Lung (tissue), 12 donors: Measurements from ENCODE around the gene KCNAB2. TPM values are rescaled to one million over a fixed set of nuclear protein-coding genes. Genes with fewer than 3 reads are reported as not detected.

Source experiments
- ATAC-seq: fragments of 200-7000 bp; cut with Tn5 transposase; one replicate; pipeline ENCODE4 v1.9.1; 2020; ENCODE audit warnings: moderate number of reproducible peaks; ENCODE audit not compliant: insufficient read depth, low FRiP score
- DNase-seq, 3 donors: peaks; one replicate each; pipeline ENCODE4 v3.0.0-alpha.2; 2013 to 2017
- H3K27ac ChIP-seq, 2 donors: one replicate each; pipeline ENCODE4 v1.5.1; 2013; ENCODE audit warnings: mild to moderate bottlenecking in 2 of 2, moderate library complexity in 2 of 2, control low read depth in 1 of 2, inconsistent platforms in 1 of 2, low read depth in 1 of 2, low read length in 1 of 2
- H3K27me3 ChIP-seq, 3 donors: one replicate each; pipeline ENCODE4 v1.5.1; 2013; ENCODE audit warnings: low read length in 2 of 3; ENCODE audit not compliant: control insufficient read depth in 3 of 3, insufficient read depth in 3 of 3
- H3K36me3 ChIP-seq, 4 donors: one replicate each; pipeline ENCODE4 v1.5.1; 2013; ENCODE audit warnings: low read length in 4 of 4, mild to moderate bottlenecking in 1 of 4, moderate library complexity in 1 of 4; ENCODE audit not compliant: control insufficient read depth in 4 of 4, insufficient read depth in 4 of 4
- H3K4me1 ChIP-seq, 5 donors: one replicate each; pipeline ENCODE4 v1.5.1; 2013; ENCODE audit warnings: low read length in 5 of 5, mild to moderate bottlenecking in 2 of 5, moderate library complexity in 1 of 5; ENCODE audit not compliant: control insufficient read depth in 5 of 5, insufficient read depth in 5 of 5
- H3K4me3 ChIP-seq: one replicate; pipeline ENCODE4 v1.5.1; 2013; ENCODE audit warnings: mild to moderate bottlenecking, control low read depth, moderate library complexity
- H3K9ac ChIP-seq, 2 donors: one replicate each; pipeline ENCODE4 v1.5.1; 2013; ENCODE audit warnings: low read length in 2 of 2, control low read depth in 1 of 2; ENCODE audit not compliant: insufficient read depth in 1 of 2
- H3K9me3 ChIP-seq, 4 donors: one replicate each; pipeline ENCODE4 v1.5.1; 2013; ENCODE audit warnings: low read length in 3 of 4, mild to moderate bottlenecking in 1 of 4, moderate library complexity in 1 of 4; ENCODE audit not compliant: control insufficient read depth in 4 of 4, insufficient read depth in 3 of 4
- WGBS, 2 donors: extraction: QIAGEN DNeasy Blood & Tissue Kit; methylation state at CpG; one replicate each; pipeline ENCODE4 v1.1.7; 2013; 5-methylcytosine and 5-hydroxymethylcytosine counted together
- polyA plus RNA-seq, 2 donors: library from polyadenylated mRNA; stranded (reverse); fragments of 200-250 nt; gene quantifications; one replicate each; pipeline ENCODE4 v1.2.1, GENCODE V29; 2013
- total RNA-seq, 2 donors: library from RNA; depleted of rRNA in 1 of 2; stranded (reverse); fragments of >200 nt in 1 of 2; gene quantifications; one replicate each; pipeline ENCODE4 v1.2.1, GENCODE V29; 2014 to 2021
- TF ChIP-seq, protein P1 (sequence below): IDR thresholded peaks from 2 replicates; pipeline ENCODE4 v1.5.1; 2012; ENCODE audit warnings: mild to moderate bottlenecking; ENCODE audit errors: control extremely low read depth, extremely low read depth
- donor health status: control.
- donor health status: control.
- donor health status: Bipolar disorder and iron deficiency.
- donor health status: healthy.
- donor health status: DM: yes; HTN: yes; CAD: no.

The KCNAB2 gene
- total and polyA plus RNA-seq, 4 donors, result 13.7 to 86.4 (median 45.5) TPM

DNA sequence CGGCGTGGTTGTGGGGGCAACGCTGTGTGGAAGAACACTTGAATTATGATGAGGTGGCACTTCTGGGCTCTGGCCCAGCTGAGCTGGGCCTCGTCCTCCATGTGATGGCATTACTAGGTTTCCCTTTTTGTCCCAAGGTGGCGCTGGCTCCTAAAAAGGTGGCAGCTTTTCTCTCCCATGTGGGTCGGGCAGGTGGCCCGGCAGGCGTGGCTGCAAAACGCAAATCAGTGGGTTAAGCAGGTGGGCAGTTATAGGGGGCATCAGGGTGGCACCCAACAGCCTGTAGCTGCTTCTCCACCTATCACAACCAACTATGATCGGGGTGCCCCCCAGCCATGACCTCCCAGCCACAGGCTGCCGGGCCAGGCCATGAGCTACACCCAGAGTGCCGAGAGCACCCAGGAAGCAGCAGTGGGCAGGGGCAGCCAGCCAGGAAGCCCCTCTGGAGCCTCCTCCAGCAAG, 59.6 kb downstream of the KCNAB2 start:
- WGBS, 2 donors, result 60 to 70% methylated on average over 12 of the region's 12 CpGs

DNA sequence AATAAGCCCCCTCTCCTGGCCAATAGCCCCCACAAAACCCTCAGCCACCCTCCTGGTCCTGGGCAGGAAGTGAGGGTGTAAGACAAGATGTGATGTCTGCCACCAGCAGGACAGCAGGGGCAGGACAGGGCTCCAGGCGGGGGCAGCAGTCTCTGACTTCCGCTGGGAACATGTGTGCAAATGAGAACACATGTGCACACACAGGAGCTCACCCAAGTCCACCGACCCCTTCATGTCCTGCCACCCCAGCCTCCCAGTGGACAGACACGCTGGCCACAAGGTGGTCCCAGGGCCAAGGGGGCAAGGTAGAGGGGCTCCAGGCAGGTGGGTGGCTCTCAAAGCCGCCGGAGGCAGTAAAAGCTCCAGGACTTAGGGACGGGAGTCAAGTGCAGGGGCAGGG, 60.1 kb downstream of the KCNAB2 start:
- H3K9me3 ChIP-seq, result no peaks in the 10 kb centered on the region
- no peak for DNase-seq
- no peaks in the 10 kb centered on the region for H3K36me3 ChIP-seq
- no peak for ATAC-seq
- peaks cover 0 to 6% (median 2%) of the 10 kb centered on the region in 3 donors for H3K27me3 ChIP-seq
- no peak overlapping the region for H3K9ac ChIP-seq
- H3K4me3 ChIP-seq, result no peak overlapping the region
- TF ChIP-seq, protein P1, sequence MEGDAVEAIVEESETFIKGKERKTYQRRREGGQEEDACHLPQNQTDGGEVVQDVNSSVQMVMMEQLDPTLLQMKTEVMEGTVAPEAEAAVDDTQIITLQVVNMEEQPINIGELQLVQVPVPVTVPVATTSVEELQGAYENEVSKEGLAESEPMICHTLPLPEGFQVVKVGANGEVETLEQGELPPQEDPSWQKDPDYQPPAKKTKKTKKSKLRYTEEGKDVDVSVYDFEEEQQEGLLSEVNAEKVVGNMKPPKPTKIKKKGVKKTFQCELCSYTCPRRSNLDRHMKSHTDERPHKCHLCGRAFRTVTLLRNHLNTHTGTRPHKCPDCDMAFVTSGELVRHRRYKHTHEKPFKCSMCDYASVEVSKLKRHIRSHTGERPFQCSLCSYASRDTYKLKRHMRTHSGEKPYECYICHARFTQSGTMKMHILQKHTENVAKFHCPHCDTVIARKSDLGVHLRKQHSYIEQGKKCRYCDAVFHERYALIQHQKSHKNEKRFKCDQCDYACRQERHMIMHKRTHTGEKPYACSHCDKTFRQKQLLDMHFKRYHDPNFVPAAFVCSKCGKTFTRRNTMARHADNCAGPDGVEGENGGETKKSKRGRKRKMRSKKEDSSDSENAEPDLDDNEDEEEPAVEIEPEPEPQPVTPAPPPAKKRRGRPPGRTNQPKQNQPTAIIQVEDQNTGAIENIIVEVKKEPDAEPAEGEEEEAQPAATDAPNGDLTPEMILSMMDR, result no peak
- no peak overlapping the region for H3K27ac ChIP-seq
- H3K4me1 ChIP-seq, result no peaks in the 10 kb centered on the region
- WGBS, 2 donors, result 69 to 89% methylated on average over 7 of the region's 7 CpGs

More for the DNA sequence above, 59.6 kb downstream of the KCNAB2 start:
- ATAC-seq (no peak), DNase-seq (no peak)
- no peak overlapping the region for H3K9ac ChIP-seq
- H3K9me3 ChIP-seq, result no peaks in the 10 kb centered on the region
- H3K27me3 ChIP-seq, result peaks cover 0 to 6% (median 2%) of the 10 kb centered on the region in 3 donors
- H3K4me1 ChIP-seq, result no peaks in the 10 kb centered on the region
- no peaks in the 10 kb centered on the region for H3K36me3 ChIP-seq
- H3K4me3 ChIP-seq, result no peak overlapping the region
- no peak overlapping the region for H3K27ac ChIP-seq
- TF ChIP-seq, protein P1, result no peak

DNA sequence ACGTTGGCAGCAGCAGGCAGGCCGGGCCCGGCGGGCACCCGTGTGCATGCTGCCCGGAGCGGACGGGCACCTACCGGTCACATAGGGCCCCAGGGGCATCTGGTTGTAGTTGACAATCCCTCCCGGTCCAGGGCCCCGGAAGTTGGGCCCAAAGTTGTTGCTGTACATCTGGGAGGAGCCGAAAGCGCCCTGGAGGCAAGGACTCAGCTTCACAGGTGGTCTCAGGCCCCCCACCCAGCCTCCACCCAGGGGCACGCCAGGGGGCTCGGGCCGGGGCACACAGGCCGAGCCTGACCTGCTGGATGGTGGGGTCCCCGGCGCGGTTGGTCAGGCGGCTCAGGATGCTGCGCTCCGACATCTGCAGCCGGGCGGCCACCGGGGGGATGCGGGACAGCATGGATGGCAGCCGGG, 60.6 kb downstream of the KCNAB2 start:
- Histone ChIP-seq H3K9me3 (no peaks in the 10 kb centered on the region), H3K4me3 (no peak overlapping the region), H3K27ac (no peak overlapping the region), H3K27me3 (peaks cover 0 to 6% (median 2%) of the 10 kb centered on the region in 3 donors), H3K9ac (no peak overlapping the region), H3K36me3 (no peaks in the 10 kb centered on the region), H3K4me1 (no peaks in the 10 kb centered on the region)
- TF ChIP-seq, protein P1, result no peak
- DNase-seq (no peak), ATAC-seq (no peak)
- 88 to 93% methylated on average over 22 to 28 of the region's 28 CpGs for WGBS, 2 donors

DNA sequence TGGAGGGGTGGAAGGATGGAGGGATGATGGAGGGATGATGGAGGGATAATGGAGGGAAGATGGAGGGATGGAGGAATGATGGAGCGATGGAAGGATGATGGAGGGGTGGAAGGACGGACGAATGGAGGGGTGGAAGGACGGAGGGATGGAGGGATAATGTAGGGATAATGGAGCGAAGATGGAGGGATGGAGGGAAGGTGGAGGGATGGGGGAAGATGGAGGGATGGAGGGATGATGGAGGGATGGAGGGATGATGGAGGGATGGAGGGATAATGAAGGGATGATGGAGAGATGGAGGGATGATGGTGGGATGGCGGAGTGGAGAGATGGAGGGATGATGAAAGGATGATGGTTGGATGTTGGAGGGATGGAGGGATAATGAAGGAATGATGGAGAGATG, 61.3 kb downstream of the KCNAB2 start:
- Histone ChIP-seq H3K9ac (no peak overlapping the region), H3K4me3 (no peak overlapping the region), H3K27me3 (peaks cover 0 to 6% (median 2%) of the 10 kb centered on the region in 3 donors), H3K9me3 (no peaks in the 10 kb centered on the region), H3K36me3 (no peaks in the 10 kb centered on the region), H3K4me1 (no peaks in the 10 kb centered on the region), H3K27ac (no peak overlapping the region)
- WGBS, 2 donors, result 94 to 97% methylated on average over 6 of the region's 6 CpGs
- TF ChIP-seq, protein P1, result no peak
- ATAC-seq (no peak), DNase-seq (no peak)
